Stimulated activated CD4-positive, alpha-beta T cell treated with anti-CD3 and anti-CD28 coated beads, Interleukin-15, amount 100 ng/mL, for 48 hours (primary cell): ENCODE data around the gene SLC35A5.
A peak's percentile ranks its signal among the peaks of the same experiment; 100 is the strongest.
"Not testable (repeated sequence)": the region's sequence is repeated elsewhere in the genome, so short reads cannot be mapped to it uniquely, and the experiment has no call there.

Source experiments
- DNase-seq, 2 donors: peaks; one replicate each; pipeline ENCODE4 v3.0.0-alpha.2; 2020; ENCODE audit warnings: low read depth in 2 of 2

SLC35A5 gene

GRCh38 chr3:112561734-112562529, at the start of gene SLC35A5, which contains the start of gene ATG3:
SLC35A5 (plus strand) TSS chr3:112562045; CDS start chr3:112563404, 1,359 bp downstream.
ATG3 (minus strand) TSS chr3:112561962; CDS start chr3:112561528, 434 bp downstream.
- DNase-seq, result peak; percentile 97 to 98

- DNase-seq, result no peak
These were observed 49.5 kb upstream of the SLC35A5 start for GRCh38 chr3:112512320-112512719.

- no peak for DNase-seq
These were observed 47.2 kb upstream of the SLC35A5 start for GRCh38 chr3:112514527-112515128.

- not testable (repeated sequence) for DNase-seq
These were observed 42.9 kb upstream of the SLC35A5 start for GRCh38 chr3:112518970-112519369.

GRCh38 chr3:112519424-112520001, 42.3 kb upstream of the SLC35A5 start:
- no peak for DNase-seq

GRCh38 chr3:112524127-112524526, 37.7 kb upstream of the SLC35A5 start:
- DNase-seq, result not testable (repeated sequence)

GRCh38 chr3:112530573-112530972, 31.3 kb upstream of the SLC35A5 start:
- DNase-seq, result no peak

- no peak for DNase-seq
These were observed 30.5 kb upstream of the SLC35A5 start for GRCh38 chr3:112531358-112531781.

- DNase-seq, result no peak
These were observed 21.8 kb upstream of the SLC35A5 start for GRCh38 chr3:112539825-112540650.

GRCh38 chr3:112546216-112546759, 15.6 kb upstream of the SLC35A5 start:
- DNase-seq, result no peak

- no peak for DNase-seq
These were observed 11.0 kb upstream of the SLC35A5 start for GRCh38 chr3:112550859-112551258.

GRCh38 chr3:112555535-112556170, 6.2 kb upstream of the SLC35A5 start:
- no peak for DNase-seq

GRCh38 chr3:112557976-112558375, 3.9 kb upstream of the SLC35A5 start:
- no peak for DNase-seq

GRCh38 chr3:112560307-112560706, 1.5 kb upstream of the SLC35A5 start:
- no peak for DNase-seq

GRCh38 chr3:112560721-112561483, 943 bp upstream of the SLC35A5 start:
- DNase-seq, result peak; percentile 59 to 67

- peak in 1 of 2 donors; percentile 69 for DNase-seq
These were observed 436 bp upstream of the SLC35A5 start for GRCh38 chr3:112561484-112561733.

- DNase-seq, result not testable (repeated sequence)
These were observed 2.5 kb downstream of the SLC35A5 start for GRCh38 chr3:112564247-112564939.

- DNase-seq, result no peak
These were observed 3.1 kb downstream of the SLC35A5 start for GRCh38 chr3:112564940-112565305.

GRCh38 chr3:112568642-112569041, 6.8 kb downstream of the SLC35A5 start:
- DNase-seq, result no peak

GRCh38 chr3:112569265-112569664, 7.4 kb downstream of the SLC35A5 start:
- DNase-seq, result no peak
